Peyer's patch (tissue), 4 donors: ENCODE results near the gene FNDC3B.

Experiments
- POLR2A ChIP-seq, 2 donors: fragments of 450-650 bp; IDR thresholded peaks; one replicate each; pipeline ENCODE4 v1.5.1; 2017; ENCODE audit warnings: antibody characterized with exemption in 2 of 2, mild to moderate bottlenecking in 2 of 2, moderate library complexity in 2 of 2
- TF ChIP-seq, protein P1 (sequence below), 6 experiments: fragments of 450-650 bp in 4 of 6; fragments of 200-600 bp in 2 of 6; sonication (generic) in 1 of 6; IDR thresholded peaks; one replicate each; pipeline ENCODE4 v1.5.1; 2017 to 2019; ENCODE audit warnings: antibody characterized with exemption in 6 of 6, mild to moderate bottlenecking in 3 of 6, moderate library complexity in 1 of 6

GRCh38 chr3:172189213-172189612 lies 149.8 kb downstream of the FNDC3B start:
- no peak for TF ChIP-seq POLR2A (IDR thresholded peaks at IDR 0.05)
- TF ChIP-seq, protein P1, sequence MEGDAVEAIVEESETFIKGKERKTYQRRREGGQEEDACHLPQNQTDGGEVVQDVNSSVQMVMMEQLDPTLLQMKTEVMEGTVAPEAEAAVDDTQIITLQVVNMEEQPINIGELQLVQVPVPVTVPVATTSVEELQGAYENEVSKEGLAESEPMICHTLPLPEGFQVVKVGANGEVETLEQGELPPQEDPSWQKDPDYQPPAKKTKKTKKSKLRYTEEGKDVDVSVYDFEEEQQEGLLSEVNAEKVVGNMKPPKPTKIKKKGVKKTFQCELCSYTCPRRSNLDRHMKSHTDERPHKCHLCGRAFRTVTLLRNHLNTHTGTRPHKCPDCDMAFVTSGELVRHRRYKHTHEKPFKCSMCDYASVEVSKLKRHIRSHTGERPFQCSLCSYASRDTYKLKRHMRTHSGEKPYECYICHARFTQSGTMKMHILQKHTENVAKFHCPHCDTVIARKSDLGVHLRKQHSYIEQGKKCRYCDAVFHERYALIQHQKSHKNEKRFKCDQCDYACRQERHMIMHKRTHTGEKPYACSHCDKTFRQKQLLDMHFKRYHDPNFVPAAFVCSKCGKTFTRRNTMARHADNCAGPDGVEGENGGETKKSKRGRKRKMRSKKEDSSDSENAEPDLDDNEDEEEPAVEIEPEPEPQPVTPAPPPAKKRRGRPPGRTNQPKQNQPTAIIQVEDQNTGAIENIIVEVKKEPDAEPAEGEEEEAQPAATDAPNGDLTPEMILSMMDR (IDR thresholded peaks at IDR 0.05) = no peak
